ENCODE results near the gene IGSF21. TPM values are rescaled to one million over a fixed set of nuclear protein-coding genes. Genes with fewer than 3 reads are reported as not detected.
"Not testable (repeated sequence)": the region's sequence is repeated elsewhere in the genome, so short reads cannot be mapped to it uniquely, and the experiment has no call there.

IGSF21 gene
- total and polyA plus RNA-seq, 2 of the 4 experiments (the other 2 are of a cell fraction): not detected

GRCh38 chr1:18415448-18416027 is 307.9 kb downstream of the IGSF21 start:
- Histone ChIP-seq H2BK20ac (ENCODE audit: low read depth, low read length) (no peak overlapping the region), H3K4me1 (ENCODE audit: control insufficient read depth, insufficient read depth, low read length) (no peaks in the 10 kb centered on the region), H2AK9ac (replicated peaks; ENCODE audit: low read depth, low read length, poor library complexity) (no peak overlapping the region), H3K4me2 (ENCODE audit: low read depth, low read length) (no peak overlapping the region), H3K9ac (ENCODE audit: low read depth, low read length) (no peak overlapping the region), H3K4me3 (ENCODE audit: insufficient read depth, low read depth, low read length) (no peak overlapping the region), H2AK5ac (ENCODE audit: low read depth, low read length) (no peak overlapping the region), H3K14ac (replicated peaks; ENCODE audit: low read depth, low read length) (no peak overlapping the region), H3K4ac (ENCODE audit: low read depth, low read length) (no peak overlapping the region), H2AFZ (replicated peaks; ENCODE audit: low read length, poor library complexity) (no peak overlapping the region), H3K27me3 (ENCODE audit: control insufficient read depth, insufficient read depth, low read length) (no peaks in the 10 kb centered on the region), H3K56ac (ENCODE audit: extremely low read depth, insufficient read depth, low read length) (no peak overlapping the region), H4K20me1 (ENCODE audit: insufficient read depth, low read length) (no peaks in the 10 kb centered on the region), H2BK120ac (ENCODE audit: low read depth, low read length) (no peak overlapping the region), H4K8ac (ENCODE audit: low read depth in 2 of 2, low read length in 2 of 2) (no peak overlapping the region), H3K27ac (ENCODE audit: insufficient read depth, low read length) (no peak overlapping the region), H4K5ac (ENCODE audit: low read depth, low read length) (no peak overlapping the region), H3K18ac (ENCODE audit: low read depth, low read length) (no peak overlapping the region), H4K91ac (ENCODE audit: insufficient read depth, low read depth, low read length) (no peak overlapping the region), H3K36me3 (ENCODE audit: control insufficient read depth, insufficient read depth, low read length) (no peaks in the 10 kb centered on the region), H2BK5ac (ENCODE audit: low read depth, low read length, poor library complexity, severe bottlenecking) (no peak overlapping the region), H3K9me1 (ENCODE audit: insufficient read depth, low read length) (no peaks in the 10 kb centered on the region), H3K23ac (ENCODE audit: low read depth, low read length) (no peak overlapping the region), H3K79me1 (ENCODE audit: low read depth in 1 of 2, low read length in 2 of 2) (no peaks in the 10 kb centered on the region), H2BK15ac (ENCODE audit: low read depth, low read length) (no peak overlapping the region), H3K9me3 (ENCODE audit: control insufficient read depth, insufficient read depth, low read length) (peaks cover 32% of the 10 kb centered on the region)
- no TSS peak for BruUV-seq (replicated peaks)
- DNase-seq (no peak), ATAC-seq (ENCODE audit: low read depth) (no peak)
- WGBS, 2 experiments (ENCODE audit: extremely low coverage in 2 of 2, insufficient read length in 1 of 2): no CpG with 5 or more reads among the region's 2 CpGs
- dilution Hi-C loops (cut with HindIII; ENCODE audit: low sequenced_read_pairs, unreplicated experiment): no loop called here
- TF ChIP-seq MXI1 (IDR thresholded peaks at IDR 0.05; ENCODE audit: borderline replicate concordance, low read depth, low read length) (no peak), BHLHE40 (IDR thresholded peaks at IDR 0.05; ENCODE audit: low read depth, low read length) (no peak), RAD21 (IDR thresholded peaks at IDR 0.05; ENCODE audit: low read length) (no peak), ELK1 (IDR thresholded peaks at IDR 0.05; ENCODE audit: borderline replicate concordance, low read depth, low read length) (no peak), MAZ (IDR thresholded peaks at IDR 0.05; ENCODE audit: borderline replicate concordance, low read depth, low read length) (no peak)
- TF ChIP-seq, protein P1, sequence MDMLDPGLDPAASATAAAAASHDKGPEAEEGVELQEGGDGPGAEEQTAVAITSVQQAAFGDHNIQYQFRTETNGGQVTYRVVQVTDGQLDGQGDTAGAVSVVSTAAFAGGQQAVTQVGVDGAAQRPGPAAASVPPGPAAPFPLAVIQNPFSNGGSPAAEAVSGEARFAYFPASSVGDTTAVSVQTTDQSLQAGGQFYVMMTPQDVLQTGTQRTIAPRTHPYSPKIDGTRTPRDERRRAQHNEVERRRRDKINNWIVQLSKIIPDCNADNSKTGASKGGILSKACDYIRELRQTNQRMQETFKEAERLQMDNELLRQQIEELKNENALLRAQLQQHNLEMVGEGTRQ (IDR thresholded peaks at IDR 0.05; ENCODE audit: low read depth, low read length): no peak
- intact Hi-C loops (cut with micrococcal nuclease): no loop called here
- ChIA-PET CTCF (no interaction called here), POLR2A (ENCODE audit: unreplicated experiment) (no interaction called here)
- in situ Hi-C loops (cut with MboI; ENCODE audit: low sequenced_read_pairs): no loop called here

DNA sequence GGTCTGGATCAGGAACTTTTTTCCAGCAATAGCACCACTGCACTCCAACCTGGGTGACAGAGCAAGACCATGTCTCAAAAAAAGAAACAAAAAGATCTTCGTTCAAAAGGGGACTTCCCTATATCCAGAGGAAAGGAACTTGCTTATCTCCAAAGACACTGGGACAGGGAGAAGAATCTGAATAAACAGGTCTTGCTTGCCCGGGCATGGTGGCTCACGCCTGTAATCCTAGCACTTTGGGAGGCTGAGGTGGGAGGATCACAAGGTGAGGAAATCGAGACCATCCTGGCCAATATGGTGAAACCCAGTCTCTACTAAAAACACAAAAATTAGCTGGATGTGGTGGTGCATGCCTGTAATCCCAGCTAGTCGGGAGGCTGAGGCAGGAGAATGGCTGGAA is 308.5 kb downstream of the IGSF21 start:
- H3K14ac ChIP-seq (replicated peaks; ENCODE audit: low read depth, low read length); H3K4me1 ChIP-seq (ENCODE audit: control insufficient read depth, insufficient read depth, low read length); H2BK15ac ChIP-seq (ENCODE audit: low read depth, low read length); H3K23ac ChIP-seq (ENCODE audit: low read depth, low read length); H2BK120ac ChIP-seq (ENCODE audit: low read depth, low read length); H3K36me3 ChIP-seq (ENCODE audit: control insufficient read depth, insufficient read depth, low read length); H3K4me2 ChIP-seq (ENCODE audit: low read depth, low read length); H4K20me1 ChIP-seq (ENCODE audit: insufficient read depth, low read length); H4K8ac ChIP-seq (ENCODE audit: low read depth in 2 of 2, low read length in 2 of 2); POLR2A ChIA-PET (ENCODE audit: unreplicated experiment); H2BK20ac ChIP-seq (ENCODE audit: low read depth, low read length); BruUV-seq (replicated peaks); in situ Hi-C loops (cut with MboI; ENCODE audit: low sequenced_read_pairs); H2AFZ ChIP-seq (replicated peaks; ENCODE audit: low read length, poor library complexity); H3K27ac ChIP-seq (ENCODE audit: insufficient read depth, low read length); dilution Hi-C loops (cut with HindIII; ENCODE audit: low sequenced_read_pairs, unreplicated experiment); H3K79me1 ChIP-seq (ENCODE audit: low read depth in 1 of 2, low read length in 2 of 2); H4K91ac ChIP-seq (ENCODE audit: insufficient read depth, low read depth, low read length); CTCF ChIA-PET; H2AK5ac ChIP-seq (ENCODE audit: low read depth, low read length); intact Hi-C loops (cut with micrococcal nuclease); H3K9me1 ChIP-seq (ENCODE audit: insufficient read depth, low read length); H2BK5ac ChIP-seq (ENCODE audit: low read depth, low read length, poor library complexity, severe bottlenecking); H3K9ac ChIP-seq (ENCODE audit: low read depth, low read length); H2AK9ac ChIP-seq (replicated peaks; ENCODE audit: low read depth, low read length, poor library complexity); H3K4ac ChIP-seq (ENCODE audit: low read depth, low read length); H3K56ac ChIP-seq (ENCODE audit: extremely low read depth, insufficient read depth, low read length); H4K5ac ChIP-seq (ENCODE audit: low read depth, low read length); H3K27me3 ChIP-seq (ENCODE audit: control insufficient read depth, insufficient read depth, low read length); H3K18ac ChIP-seq (ENCODE audit: low read depth, low read length); DNase-seq; ATAC-seq (ENCODE audit: low read depth); H3K4me3 ChIP-seq (ENCODE audit: insufficient read depth, low read depth, low read length): not testable (repeated sequence)
- WGBS, 2 experiments (ENCODE audit: extremely low coverage in 2 of 2, insufficient read length in 1 of 2): 40% methylated on average over 1 of the region's 5 CpGs; no CpG with 5 or more reads in 1 of the 2 experiments
- H3K9me3 ChIP-seq (ENCODE audit: control insufficient read depth, insufficient read depth, low read length): peaks cover 30% of the 10 kb centered on the region

All from IMR-90 (cell line).